Ectodermal cell (in vitro differentiated cells): ENCODE measurements around the gene RLN3.

Source experiments
- H3K27ac ChIP-seq: 2 replicates; pipeline ENCODE4 v1.7.0; 2013; ENCODE audit warnings: mild to moderate bottlenecking, low read depth, low read length; ENCODE audit not compliant: insufficient read depth, poor library complexity, severe bottlenecking
- H3K27me3 ChIP-seq: 2 replicates; pipeline ENCODE4 v1.7.0; 2013; ENCODE audit warnings: mild to moderate bottlenecking, low read length; ENCODE audit not compliant: insufficient read depth, control insufficient read depth, poor library complexity, severe bottlenecking
- H3K36me3 ChIP-seq: one replicate; pipeline ENCODE4 v1.7.0; 2013; ENCODE audit warnings: low read length; ENCODE audit not compliant: control insufficient read depth, insufficient read depth
- H3K4me1 ChIP-seq: one replicate; pipeline ENCODE4 v1.7.0; 2013; ENCODE audit warnings: low read length; ENCODE audit not compliant: control insufficient read depth, insufficient read depth
- H3K4me3 ChIP-seq: 2 replicates; pipeline ENCODE4 v1.7.0; 2013; ENCODE audit warnings: low read depth, low read length, control low read depth; ENCODE audit not compliant: insufficient read depth
- H3K9me3 ChIP-seq: 2 replicates; pipeline ENCODE4 v1.7.0; 2013; ENCODE audit warnings: mild to moderate bottlenecking, low read length, moderate library complexity; ENCODE audit not compliant: control insufficient read depth
- WGBS, 2 experiments: methylation state at CpG; one replicate each; pipeline ENCODE4 v1.1.7; 2013; ENCODE audit warnings: missing lambda C conversion rate in 2 of 2; 5-methylcytosine and 5-hydroxymethylcytosine counted together

RLN3 gene

DNA sequence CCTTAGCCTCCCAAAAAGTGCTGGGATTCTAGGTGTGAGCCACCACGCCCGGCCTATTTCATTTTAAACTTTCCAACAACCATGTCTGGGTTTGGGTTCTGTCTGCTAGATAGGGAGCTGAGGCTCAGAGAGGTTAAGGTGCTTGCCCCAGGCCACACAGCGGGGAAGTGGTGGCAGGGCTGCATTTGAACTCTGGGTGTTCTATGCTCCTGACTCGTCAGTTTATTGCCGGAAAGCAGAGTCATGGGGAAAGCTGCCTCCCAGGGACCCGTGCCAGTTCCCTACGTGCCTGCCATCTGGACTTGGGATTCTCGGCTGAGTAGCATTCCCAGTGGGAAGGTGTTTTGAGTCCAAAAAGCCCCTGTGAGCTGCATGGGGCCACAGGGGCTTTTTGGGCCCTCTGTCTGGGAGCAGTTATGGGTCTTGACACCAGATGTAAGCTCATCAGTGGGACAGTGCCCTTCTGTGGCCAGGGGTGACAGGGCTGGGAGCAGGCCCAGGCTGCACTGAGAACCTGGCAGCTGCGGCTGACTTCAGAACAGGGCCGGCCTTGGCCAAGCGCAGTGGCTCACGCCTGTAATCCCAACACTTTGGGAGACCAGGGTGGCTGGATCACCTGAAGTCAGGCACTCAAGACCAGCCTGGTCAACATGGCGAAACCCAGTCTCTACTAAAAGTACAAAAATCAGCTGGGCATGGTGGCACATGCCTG, 32.8 kb upstream of the RLN3 start:
- peaks cover 8% of the 10 kb centered on the region for H3K36me3 ChIP-seq
- no peaks in the 10 kb centered on the region for H3K27me3 ChIP-seq
- H3K27ac ChIP-seq = no peak overlapping the region
- WGBS, 2 experiments = 92 to 95% methylated on average over 13 of the region's 13 CpGs
- no peaks in the 10 kb centered on the region for H3K4me1 ChIP-seq
- H3K4me3 ChIP-seq = no peak overlapping the region
- peaks cover 4% of the 10 kb centered on the region for H3K9me3 ChIP-seq

GRCh38 chr19:13995878-13996765, 31.8 kb upstream of the RLN3 start:
- H3K4me3 ChIP-seq = no peak overlapping the region
- 90% methylated on average over 13 to 14 of the region's 14 CpGs for WGBS, 2 experiments
- H3K36me3 ChIP-seq = peaks cover 4% of the 10 kb centered on the region
- H3K9me3 ChIP-seq = peaks cover 4% of the 10 kb centered on the region
- no peak overlapping the region for H3K27ac ChIP-seq
- no peaks in the 10 kb centered on the region for H3K4me1 ChIP-seq
- H3K27me3 ChIP-seq = no peaks in the 10 kb centered on the region

DNA sequence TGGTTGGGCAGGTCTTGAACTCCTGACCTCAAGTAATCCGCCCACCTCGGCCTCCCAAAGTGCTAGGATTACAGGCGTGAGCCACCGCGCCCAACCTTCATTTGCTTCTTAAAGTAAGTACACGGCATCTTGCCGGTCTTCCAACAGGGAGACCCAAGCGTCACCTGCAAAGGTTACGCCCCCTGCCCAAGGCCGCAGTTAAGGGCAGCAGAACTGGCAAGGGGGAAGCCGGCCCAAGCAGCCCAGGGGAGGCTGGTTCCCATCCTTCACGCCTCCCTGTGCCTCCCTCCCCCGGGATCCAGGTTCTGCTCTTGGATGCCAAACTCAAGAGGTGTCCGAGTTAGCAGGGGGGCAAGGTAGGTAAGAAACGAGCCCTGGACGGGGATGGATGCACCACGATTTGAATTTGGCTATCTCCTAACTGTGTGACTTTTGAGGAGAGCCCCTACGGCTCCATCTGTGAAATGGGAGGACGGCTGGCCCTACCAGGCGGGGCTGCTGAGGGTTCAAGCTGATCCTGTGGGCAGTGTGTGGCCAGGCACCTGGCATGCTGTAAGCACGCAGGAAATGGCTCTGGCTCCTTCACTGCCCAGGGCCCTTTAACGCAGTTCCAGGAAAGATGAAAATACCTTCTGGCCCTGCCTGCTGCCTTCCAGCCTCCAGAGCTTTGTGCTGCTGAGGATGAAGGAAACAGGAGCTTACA, 30.9 kb upstream of the RLN3 start:
- H3K4me3 ChIP-seq = no peak overlapping the region
- peaks cover 4% of the 10 kb centered on the region for H3K9me3 ChIP-seq
- no peaks in the 10 kb centered on the region for H3K27me3 ChIP-seq
- H3K4me1 ChIP-seq = no peaks in the 10 kb centered on the region
- H3K27ac ChIP-seq = no peak overlapping the region
- H3K36me3 ChIP-seq = peaks cover 3% of the 10 kb centered on the region
- 94% methylated on average over 22 of the region's 22 CpGs for WGBS, 2 experiments

DNA sequence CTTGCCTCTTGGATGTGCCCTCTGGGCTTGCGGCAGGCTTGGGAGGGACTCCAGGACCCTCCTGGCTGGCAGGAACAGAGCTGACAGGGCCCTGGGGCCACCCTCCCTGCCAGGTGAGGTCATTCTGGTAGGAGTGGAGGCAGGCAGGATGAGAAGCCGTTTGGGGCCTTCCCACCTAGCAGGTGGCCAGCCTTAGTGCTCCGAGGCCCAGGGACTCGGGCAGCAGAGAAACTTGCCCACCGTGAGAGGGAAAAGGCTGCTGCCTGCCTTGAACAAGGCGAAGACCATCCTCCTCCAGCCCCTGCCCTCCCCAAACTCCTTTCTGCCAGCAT, 30.4 kb upstream of the RLN3 start:
- H3K36me3 ChIP-seq = no peaks in the 10 kb centered on the region
- no peaks in the 10 kb centered on the region for H3K4me1 ChIP-seq
- peaks cover 4% of the 10 kb centered on the region for H3K9me3 ChIP-seq
- H3K4me3 ChIP-seq = no peak overlapping the region
- 88 to 92% methylated on average over 6 of the region's 6 CpGs for WGBS, 2 experiments
- H3K27ac ChIP-seq = no peak overlapping the region
- H3K27me3 ChIP-seq = no peaks in the 10 kb centered on the region

DNA sequence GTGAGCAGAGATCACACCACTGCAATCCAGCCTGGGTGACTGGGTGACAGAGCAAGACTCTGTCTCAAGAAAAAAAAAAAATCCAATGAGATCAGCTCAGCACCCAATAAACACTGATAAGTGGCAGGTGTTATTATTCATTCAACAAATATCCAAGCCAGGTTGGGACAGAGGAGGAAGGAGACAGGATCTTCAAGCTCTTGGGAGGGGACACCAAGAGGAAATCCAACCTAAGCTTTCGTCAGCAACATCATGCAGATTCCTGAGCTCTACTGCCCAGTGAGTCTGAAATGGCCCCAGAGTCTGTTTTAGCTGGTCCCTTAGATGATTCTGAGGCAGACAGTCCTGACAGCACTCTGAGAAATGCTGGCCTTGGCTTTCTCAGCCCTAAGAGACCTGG, 29.5 kb upstream of the RLN3 start:
- Histone ChIP-seq H3K4me1 (no peaks in the 10 kb centered on the region), H3K27ac (no peak overlapping the region)
- 95 to 96% methylated on average over 1 of the region's 1 CpG for WGBS, 2 experiments

DNA sequence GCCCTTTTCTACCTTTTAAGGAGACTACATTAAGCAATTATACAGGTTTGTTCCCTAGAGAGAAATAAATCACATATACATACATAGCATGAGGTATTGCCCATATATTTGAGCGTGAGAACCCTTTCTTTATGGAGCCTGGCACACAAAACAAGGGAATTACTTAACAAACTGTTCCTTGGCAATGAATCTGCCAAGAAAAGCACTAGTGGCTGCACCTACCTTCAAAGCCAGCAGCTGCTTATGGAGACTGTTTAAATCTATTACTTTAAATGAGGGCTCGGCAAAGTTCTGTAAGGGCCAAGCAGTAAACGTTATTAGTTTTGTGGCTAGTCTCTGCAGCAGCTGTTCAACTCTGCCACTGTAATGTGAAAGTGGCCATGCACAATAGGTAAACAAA, 28.9 kb upstream of the RLN3 start:
- no peaks in the 10 kb centered on the region for H3K4me1 ChIP-seq
- WGBS, 2 experiments = 96 to 97% methylated on average over 3 of the region's 3 CpGs
- H3K27me3 ChIP-seq = no peaks in the 10 kb centered on the region
- peaks cover 4% of the 10 kb centered on the region for H3K9me3 ChIP-seq
- no peak overlapping the region for H3K27ac ChIP-seq
- no peak overlapping the region for H3K4me3 ChIP-seq
- no peaks in the 10 kb centered on the region for H3K36me3 ChIP-seq

More for the DNA sequence above, 29.5 kb upstream of the RLN3 start:
- H3K27me3 ChIP-seq = no peaks in the 10 kb centered on the region
- H3K36me3 ChIP-seq = no peaks in the 10 kb centered on the region
- peaks cover 4% of the 10 kb centered on the region for H3K9me3 ChIP-seq
- H3K4me3 ChIP-seq = no peak overlapping the region

- 90 to 94% methylated on average over 13 of the region's 13 CpGs for WGBS, 2 experiments
- no peak overlapping the region for H3K4me3 ChIP-seq
- no peak overlapping the region for H3K27ac ChIP-seq
- no peaks in the 10 kb centered on the region for H3K27me3 ChIP-seq
- peaks cover 4% of the 10 kb centered on the region for H3K9me3 ChIP-seq
- H3K36me3 ChIP-seq = no peaks in the 10 kb centered on the region
- no peaks in the 10 kb centered on the region for H3K4me1 ChIP-seq
Observed at GRCh38 chr19:14000691-14001375, 27.1 kb upstream of the RLN3 start.

DNA sequence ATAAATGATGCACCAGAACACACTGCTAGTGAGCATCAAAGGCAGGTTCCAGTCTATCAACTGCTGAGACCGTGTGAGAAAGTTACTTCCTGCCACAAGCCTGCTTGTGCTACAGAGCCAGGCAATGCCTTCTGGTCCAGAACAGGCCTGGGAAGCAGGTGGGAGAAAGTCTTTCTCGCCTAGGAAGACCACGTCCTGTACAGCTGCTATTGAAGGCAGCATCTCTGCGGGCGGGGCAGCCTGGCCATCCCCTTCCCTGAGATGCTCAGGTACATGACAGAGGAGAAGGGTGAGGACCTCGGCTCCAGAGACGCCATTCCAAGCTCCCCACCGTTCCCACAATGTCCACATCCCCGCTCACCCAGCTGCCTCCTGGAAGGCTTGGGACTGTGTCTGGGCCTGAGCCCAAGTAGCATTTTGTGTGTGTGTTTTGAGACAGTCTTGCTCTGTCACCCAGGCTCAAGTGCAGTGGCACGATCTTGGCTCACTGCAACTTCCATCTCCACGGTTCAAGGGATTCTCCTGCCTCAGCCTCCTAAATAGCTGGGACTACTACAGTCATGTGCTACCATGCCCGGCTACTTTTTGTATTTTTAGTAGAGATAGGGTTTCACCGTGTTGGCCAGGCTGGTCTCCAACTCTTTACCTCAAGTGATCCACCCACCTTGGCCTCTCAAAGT, 25.2 kb upstream of the RLN3 start:
- H3K9me3 ChIP-seq = peaks cover 4% of the 10 kb centered on the region
- H3K36me3 ChIP-seq = no peaks in the 10 kb centered on the region
- no peak overlapping the region for H3K27ac ChIP-seq
- no peaks in the 10 kb centered on the region for H3K4me1 ChIP-seq
- no peak overlapping the region for H3K4me3 ChIP-seq
- H3K27me3 ChIP-seq = no peaks in the 10 kb centered on the region
- WGBS, 2 experiments = 91 to 93% methylated on average over 13 of the region's 13 CpGs

DNA sequence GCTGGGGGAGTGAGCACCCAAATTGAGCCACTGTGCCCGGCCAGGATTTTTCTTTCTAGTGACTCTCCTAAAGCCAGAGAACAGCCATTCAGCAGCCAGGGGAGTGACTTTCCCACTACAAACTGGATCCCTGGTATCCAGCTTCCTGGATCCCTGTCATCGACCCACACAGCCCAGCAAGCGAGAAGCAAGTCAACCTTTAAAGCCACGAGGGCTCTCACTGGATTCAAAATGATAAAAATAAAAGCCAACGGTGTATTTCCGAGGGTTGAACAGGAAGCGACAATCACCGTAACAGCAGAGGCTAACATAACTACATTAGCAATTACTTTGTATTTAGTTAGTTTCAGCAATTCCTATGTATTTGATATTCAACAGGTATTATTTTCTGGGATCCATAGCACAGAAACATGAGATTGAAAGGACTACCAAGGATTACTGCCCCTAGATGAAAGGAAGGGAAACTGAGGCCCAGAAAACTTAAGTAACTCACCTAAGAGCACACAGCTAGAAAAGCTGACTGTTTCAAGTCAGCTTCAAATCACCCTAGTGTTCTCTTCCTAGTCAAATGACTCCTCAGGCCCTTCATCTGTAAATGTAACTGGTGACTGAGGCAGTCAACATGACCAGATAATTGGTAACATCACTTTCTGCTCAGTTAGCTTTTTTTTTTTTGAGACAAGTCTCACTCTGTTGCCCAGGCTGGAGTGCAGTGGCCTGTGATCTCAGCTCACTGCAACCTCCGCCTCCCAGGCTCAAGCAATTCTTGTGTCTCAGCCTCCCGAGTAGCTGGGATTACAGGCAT, 24.5 kb upstream of the RLN3 start:
- Histone ChIP-seq H3K36me3 (no peaks in the 10 kb centered on the region), H3K9me3 (peaks cover 4% of the 10 kb centered on the region), H3K27ac (no peak overlapping the region), H3K27me3 (no peaks in the 10 kb centered on the region), H3K4me1 (no peaks in the 10 kb centered on the region), H3K4me3 (no peak overlapping the region)
- 88% methylated on average over 10 of the region's 10 CpGs for WGBS, 2 experiments
